Measurements from ENCODE around the gene SCAMP4.

The SCAMP4 gene

DNA sequence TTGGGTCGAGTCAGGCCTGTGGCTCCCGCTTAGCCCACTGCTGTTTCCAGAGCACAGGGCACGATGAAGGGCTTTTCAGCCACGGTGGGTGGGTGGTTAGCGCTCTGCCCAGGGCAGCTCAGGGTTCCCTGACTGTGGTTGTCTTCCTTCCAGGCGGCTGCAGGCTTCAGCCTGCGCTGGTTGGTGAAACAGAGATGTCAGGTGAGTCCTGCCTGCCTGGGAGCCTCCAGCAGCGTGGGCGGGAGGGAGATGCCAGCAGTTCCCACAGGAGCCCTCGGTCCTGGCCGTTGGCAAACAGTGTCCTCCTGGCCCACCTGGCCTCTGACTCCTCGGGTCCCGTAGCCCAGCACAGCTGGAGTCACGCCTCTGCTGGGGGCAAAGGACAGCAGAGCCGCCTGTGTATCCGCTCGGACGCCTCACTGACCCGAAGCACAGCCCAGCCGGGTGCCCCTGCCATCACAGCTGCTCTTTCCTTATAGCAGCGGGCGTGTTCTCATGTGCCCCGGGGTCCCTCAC, 9.7 kb downstream of the SCAMP4 start:
- DNase-seq: no peak

DNA sequence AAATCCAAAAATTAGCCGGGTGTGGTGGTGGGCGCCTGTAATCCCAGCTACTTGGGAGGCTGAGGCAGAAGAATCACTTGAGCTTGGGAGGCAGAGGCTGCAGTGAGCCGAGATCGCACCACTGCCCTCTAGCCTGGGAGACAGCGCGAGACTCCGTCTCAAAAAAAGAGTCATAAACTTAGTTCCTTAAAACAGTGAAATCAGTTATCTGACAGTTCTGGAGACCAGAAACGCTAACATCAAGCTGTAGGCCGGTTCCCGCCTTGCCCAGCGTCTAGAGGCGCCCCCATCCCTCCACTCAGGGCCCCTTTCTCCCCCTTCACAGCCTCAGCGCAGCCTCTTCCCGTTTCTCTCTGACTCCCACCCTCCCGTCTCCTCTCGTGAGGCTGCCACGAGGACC, 11.9 kb downstream of the SCAMP4 start:
- no peak for DNase-seq

DNA sequence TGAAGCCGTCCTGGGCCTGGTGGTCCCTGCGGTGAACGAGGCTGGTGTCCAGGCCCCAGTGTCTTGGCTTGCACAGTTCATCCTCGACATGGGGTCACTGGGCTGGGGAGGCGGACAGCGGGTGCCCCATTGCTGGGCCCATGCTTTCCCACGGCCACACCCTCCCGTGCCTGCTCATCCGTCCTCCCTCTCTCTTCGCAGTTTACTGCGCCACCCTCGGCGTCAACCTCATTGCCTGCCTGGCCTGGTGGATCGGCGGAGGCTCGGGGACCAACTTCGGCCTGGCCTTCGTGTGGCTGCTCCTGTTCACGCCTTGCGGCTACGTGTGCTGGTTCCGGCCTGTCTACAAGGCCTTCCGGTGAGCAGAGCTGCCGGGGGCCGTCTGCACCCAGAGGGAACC, 12.7 kb downstream of the SCAMP4 start:
- DNase-seq: no peak

GRCh38 chr19:1918975-1919374, 13.8 kb downstream of the SCAMP4 start:
- DNase-seq: no peak

- no peak for DNase-seq
Observed at GRCh38 chr19:1920644-1921043, 15.4 kb downstream of the SCAMP4 start.

DNA sequence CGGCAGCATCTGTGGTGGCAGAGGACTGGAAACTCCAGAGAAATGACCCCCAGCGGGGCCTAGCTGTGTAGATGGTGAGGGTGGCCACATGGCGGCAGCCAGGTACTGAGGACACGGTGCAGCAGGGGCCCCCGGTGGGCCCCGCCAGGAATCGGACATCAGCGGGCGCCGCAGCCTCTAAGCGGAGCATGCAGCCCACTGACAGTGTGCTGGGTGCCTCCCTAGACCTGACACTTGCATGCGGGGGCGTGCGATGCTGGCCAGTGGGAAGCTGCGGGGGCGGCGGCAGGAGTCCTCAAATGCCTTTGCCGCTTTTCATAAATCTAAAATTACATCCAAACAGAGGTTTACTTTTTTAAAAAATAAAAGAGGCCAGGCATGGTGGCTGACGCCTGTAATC, 16.1 kb downstream of the SCAMP4 start:
- no peak for DNase-seq

DNA sequence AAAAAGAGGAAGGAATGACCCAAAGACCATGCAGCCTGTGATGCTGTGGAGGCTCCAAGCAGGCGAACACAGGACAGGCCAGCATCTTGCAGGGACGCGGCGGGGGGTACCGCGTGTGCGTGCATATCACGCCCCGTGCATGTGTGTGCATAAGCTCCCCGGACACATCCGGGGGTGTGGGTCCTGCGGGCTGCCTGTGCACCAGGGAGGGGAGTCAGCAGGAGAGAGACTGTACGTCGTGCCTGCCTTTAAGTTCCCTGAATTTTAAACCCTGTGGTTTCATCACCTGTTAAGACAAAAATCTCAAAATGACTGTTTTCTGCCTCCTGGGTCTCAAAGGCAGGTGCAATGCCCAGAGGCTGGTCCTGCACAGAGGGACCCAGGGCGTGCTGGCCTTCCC, 16.6 kb downstream of the SCAMP4 start:
- no peak for DNase-seq

DNA sequence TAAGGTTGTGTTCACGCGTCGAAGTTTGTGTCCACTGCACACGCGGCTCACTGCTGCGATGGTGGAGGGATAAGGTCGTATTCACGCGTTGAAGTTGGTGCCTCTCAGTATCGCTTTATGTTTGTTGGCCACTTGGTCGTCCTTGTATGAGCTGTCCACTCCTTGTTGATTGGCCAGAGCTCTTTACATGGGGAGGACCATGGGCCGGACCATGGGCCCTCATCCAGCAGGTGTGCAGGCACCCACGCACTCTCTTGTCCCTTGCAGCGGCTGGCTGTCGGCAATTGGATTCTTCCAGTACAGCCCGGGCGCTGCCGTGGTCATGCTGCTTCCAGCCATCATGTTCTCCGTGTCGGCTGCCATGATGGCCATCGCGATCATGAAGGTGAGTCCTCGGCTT, 17.6 kb downstream of the SCAMP4 start:
- no peak for DNase-seq

GRCh38 chr19:1923319-1923718, 18.1 kb downstream of the SCAMP4 start:
- no peak for DNase-seq

GRCh38 chr19:1924320-1924961, 19.2 kb downstream of the SCAMP4 start:
- no peak for DNase-seq

DNA sequence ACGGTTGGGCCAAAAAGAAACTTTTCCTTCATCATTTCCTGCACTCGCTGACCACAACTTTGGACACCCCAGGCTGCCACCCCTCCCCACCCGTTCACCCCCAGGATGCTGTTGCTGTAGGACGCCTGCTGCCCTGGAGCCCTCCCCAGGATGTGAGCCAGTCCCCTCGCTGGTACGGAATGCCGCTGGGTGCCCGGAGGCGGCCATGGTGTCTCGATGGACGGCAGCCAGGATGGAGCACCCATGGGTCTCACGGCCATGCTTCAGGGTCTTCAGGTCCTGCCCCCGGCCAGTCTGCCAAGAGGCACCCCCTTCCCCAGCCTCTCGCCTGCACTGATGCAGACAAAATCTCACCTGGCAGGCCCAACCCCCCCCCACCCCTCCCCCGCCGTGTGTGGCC, 20.3 kb downstream of the SCAMP4 start:
- no peak for DNase-seq

DNA sequence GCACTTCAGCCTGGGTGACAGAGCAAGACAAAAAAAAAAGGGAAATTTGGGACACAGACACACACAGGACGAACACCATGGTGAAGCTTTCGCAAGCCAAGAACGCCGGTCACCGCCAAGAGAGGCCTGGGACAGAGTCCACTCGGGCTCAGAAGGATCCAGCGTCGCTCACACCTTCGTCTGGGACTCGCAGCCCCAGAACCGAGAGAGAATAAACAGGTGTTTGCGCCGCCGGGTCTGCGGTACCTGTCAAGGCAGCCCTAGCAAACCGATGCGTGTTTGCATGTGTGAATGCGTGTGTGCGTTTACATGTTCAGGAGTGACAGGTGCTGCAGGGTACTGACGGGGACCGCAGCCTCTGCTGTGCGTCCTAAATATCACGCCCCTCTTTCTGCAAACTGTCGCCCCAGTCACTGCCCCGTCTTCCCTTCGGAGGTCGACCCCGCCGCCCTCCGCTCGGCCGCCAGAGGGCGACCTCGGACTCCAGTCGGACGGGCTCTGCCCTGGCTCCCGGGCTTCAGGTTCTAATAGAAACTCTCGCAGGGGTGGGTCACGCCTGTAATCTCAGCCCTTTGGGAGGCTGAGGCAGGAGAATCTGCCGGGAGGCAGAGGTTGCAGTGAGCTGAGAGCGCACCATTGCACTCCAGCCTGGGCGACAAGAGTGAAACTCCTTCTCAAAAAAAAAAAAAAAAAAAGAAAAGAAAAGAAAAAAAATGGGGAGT, 24.0 kb downstream of the SCAMP4 start:
- DNase-seq: peak; percentile 71

DNA sequence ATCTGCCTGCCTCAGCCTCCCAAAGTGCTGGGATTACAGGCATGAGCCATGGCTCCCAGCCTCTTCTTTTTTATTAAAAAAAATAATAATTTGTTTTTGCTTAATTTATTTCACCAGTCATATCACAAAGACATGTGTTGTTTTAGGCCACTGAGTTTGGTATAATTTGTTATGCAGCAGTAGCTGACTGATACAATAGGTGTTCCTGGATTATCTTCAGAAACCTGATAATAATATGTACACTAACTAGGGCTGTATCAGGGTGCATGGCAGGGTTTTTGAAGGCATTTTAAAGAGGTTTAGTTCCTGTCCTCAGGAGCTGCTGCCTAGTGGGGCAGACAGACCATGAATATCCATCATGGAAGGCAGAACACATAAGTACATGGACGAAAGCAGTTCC, 26.2 kb downstream of the SCAMP4 start:
- no peak for DNase-seq

DNA sequence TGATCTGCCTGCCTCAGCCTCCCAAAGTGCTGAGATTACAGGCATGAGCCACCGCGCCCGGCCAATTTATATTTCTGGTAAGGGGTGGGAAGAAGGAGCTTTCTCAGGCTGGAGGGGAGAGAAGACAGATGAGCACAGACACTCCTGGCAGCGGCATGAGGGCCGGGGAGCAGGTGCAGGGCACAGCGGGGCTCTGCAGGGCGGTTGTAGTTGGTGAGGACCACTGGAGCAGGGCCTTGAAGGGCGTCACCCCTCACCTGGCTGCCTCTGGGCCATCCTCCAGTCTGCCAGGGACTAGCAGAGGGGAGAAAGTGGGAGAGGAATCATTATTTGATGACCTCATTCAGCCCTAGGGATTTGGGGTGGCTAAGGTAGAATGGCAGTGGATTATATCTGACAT, 27.2 kb downstream of the SCAMP4 start:
- no peak for DNase-seq

DNA sequence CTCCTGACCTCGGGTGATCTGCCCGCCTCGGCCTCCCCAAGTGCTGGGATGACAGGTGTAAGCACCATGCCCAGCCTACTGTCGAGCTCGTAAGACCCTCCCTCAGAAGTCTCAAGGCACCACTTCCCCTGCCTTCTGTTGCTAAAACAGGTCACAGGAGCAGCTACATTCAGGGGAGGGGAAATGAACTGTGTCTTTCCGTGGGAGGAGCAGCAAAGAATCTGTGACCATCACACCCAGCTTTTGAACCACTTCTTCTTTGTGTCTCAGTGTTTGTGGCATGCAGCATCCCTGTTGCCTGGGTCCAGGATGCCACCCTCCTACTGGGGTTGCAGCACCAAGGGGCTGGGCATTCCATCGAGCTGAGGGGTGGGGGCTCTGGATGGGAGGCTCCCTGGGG, 28.0 kb downstream of the SCAMP4 start:
- no peak for DNase-seq

- DNase-seq: no peak
Observed at GRCh38 chr19:1933942-1934341, 28.7 kb downstream of the SCAMP4 start.

GRCh38 chr19:1935484-1936208, 30.4 kb downstream of the SCAMP4 start:
- DNase-seq: no peak

GRCh38 chr19:1936430-1936829, 31.2 kb downstream of the SCAMP4 start:
- no peak for DNase-seq

DNA sequence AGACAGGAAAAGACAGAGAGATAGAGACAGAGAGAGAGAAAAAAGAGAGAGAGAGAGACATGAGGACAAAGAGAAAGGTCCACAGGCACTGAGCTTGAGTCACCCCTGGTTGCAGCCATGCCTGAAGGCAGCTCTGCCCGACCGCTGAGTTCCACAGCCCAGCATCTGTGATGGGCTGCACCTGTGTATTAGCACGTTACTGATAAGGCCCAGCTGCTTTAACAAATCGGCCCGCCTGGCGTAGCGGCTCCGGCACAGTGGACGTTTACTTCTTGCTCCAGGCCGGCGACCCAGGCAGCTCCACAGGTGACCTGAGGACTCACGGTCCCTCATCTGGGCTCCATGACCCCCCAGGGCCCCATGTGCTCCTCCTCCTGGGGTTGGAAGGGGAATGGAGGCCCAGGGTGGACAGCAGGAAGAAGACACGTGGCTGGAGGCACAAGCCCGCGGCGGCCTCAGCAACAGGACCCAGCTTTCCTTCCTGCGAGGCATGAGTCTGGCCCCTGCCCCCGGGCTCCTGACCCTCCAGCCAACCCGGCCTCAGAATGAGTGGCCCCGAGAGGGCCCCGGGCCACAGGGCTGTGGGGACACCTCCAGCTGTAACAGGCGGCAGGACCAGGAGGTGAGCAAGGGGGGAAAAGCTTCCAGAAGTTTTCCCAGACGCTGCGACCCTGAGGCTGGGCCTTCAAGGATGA, 31.9 kb downstream of the SCAMP4 start:
- DNase-seq: no peak

GRCh38 chr19:1938071-1938470, 32.9 kb downstream of the SCAMP4 start:
- DNase-seq: no peak

GRCh38 chr19:1941146-1942077, 36.2 kb downstream of the SCAMP4 start, which contains the start of gene CSNK1G2:
TSS of gene CSNK1G2 (plus strand) at chr19:1941172. CDS start at chr19:1969773, 28,601 bp downstream.
- no peak for DNase-seq

Measured in NCI-H1436 (cell line).